Parathyroid adenoma (tissue), 2 donors: ENCODE results near the gene SLC9A9.

ENCODE experiments used
- H2AFZ ChIP-seq: fragments of 300-600 bp; sonication (generic); one replicate; pipeline ENCODE4 v1.7.0; 2017; ENCODE audit warnings: antibody characterized with exemption, mild to moderate bottlenecking
- H3K27ac ChIP-seq: fragments of 300-600 bp; sonication (generic); one replicate; pipeline ENCODE4 v1.7.0; 2017
- H3K27me3 ChIP-seq: fragments of 300-600 bp; sonication (generic); one replicate; pipeline ENCODE4 v1.7.0; 2017; ENCODE audit warnings: low read length; ENCODE audit not compliant: control insufficient read depth, insufficient read depth
- H3K36me3 ChIP-seq: fragments of 300-600 bp; sonication (generic); one replicate; pipeline ENCODE4 v1.7.0; 2017; ENCODE audit warnings: low read length; ENCODE audit not compliant: control insufficient read depth, insufficient read depth
- H3K4me1 ChIP-seq: fragments of 300-600 bp; sonication (generic); one replicate; pipeline ENCODE4 v1.7.0; 2017; ENCODE audit warnings: control low read depth
- H3K4me2 ChIP-seq: fragments of 300-600 bp; sonication (generic); one replicate; pipeline ENCODE4 v1.7.0; 2017; ENCODE audit warnings: low read length
- H3K4me3 ChIP-seq: fragments of 300-600 bp; sonication (generic); one replicate; pipeline ENCODE4 v1.7.0; 2017; ENCODE audit warnings: low read depth, low read length
- H3K79me2 ChIP-seq: fragments of 300-600 bp; sonication (generic); one replicate; pipeline ENCODE4 v1.7.0; 2017; ENCODE audit warnings: control low read depth
- H3K9ac ChIP-seq: fragments of 300-600 bp; sonication (generic); one replicate; pipeline ENCODE4 v1.7.0; 2017; ENCODE audit warnings: mild to moderate bottlenecking
- H3K9me3 ChIP-seq: fragments of 300-600 bp; sonication (generic); one replicate; pipeline ENCODE4 v1.7.0; 2017; ENCODE audit warnings: low read length; ENCODE audit not compliant: control insufficient read depth
- CTCF ChIP-seq: fragments of 300-600 bp; sonication (generic); IDR thresholded peaks from one replicate; pipeline ENCODE4 v1.7.0; 2017; ENCODE audit warnings: antibody characterized with exemption, mild to moderate bottlenecking
- donor health status: primary hyperparathyroidism.

SLC9A9 gene

DNA sequence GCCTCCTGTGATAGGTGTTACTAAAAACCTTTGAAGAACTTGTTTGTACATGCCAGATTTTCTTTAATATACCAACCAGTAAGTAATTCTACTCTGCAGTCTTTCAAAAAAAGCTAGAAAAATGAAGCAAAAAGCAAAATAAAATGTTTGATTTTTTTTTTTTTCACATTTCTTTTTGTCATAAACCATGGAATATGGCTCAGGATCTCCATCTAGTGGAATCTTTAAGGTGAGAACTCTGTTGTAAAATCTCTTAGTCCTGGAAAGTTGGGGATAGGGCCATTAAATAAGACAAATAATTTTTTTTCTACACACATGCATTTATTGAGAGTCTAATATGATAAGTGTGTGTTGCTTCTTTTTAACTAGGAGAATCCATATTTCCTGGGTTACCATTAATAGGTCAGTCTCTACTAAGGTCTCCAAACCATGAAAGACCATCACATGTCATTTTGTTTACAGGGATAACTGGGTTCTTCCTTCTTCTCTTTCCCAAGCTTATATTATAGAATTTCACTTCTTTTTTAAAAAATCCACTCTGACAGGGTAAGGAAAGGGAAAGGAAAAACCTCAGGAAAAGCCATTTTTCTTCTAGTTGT, 84.6 kb downstream of the SLC9A9 start:
- H3K4me2 ChIP-seq = no peak overlapping the region
- no peaks in the 10 kb centered on the region for H3K27me3 ChIP-seq
- no peak overlapping the region for H3K9ac ChIP-seq
- H3K27ac ChIP-seq = no peak overlapping the region
- H3K4me1 ChIP-seq = no peaks in the 10 kb centered on the region
- no peak for TF ChIP-seq CTCF
- no peak overlapping the region for H3K4me3 ChIP-seq
- no peaks in the 10 kb centered on the region for H3K36me3 ChIP-seq
- H3K79me2 ChIP-seq = no peaks in the 10 kb centered on the region
- H2AFZ ChIP-seq = no peak overlapping the region
- H3K9me3 ChIP-seq = no peaks in the 10 kb centered on the region

DNA sequence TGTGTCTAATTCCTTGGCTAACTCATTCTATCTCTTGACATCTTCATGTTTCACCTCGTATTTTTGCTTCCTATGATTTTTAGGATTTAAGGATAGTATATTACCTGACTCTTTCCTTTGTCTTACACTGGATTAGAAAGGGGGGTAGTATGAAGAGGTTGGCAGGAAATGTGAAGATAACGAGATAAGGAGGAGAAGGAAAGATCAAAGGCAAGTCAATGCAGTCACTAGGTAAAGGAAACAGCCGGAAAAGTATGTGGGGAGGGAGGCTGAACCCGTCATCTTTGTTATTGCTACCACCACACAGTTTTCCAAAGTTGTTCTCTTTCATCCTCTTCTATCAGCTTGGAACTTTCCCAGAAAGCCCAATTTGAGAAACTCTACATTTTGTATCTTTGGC, 90.6 kb downstream of the SLC9A9 start:
- Histone ChIP-seq H3K4me3 (no peak overlapping the region), H3K4me1 (no peaks in the 10 kb centered on the region), H3K27ac (no peak overlapping the region), H3K4me2 (no peak overlapping the region), H3K9me3 (no peaks in the 10 kb centered on the region), H3K27me3 (no peaks in the 10 kb centered on the region), H3K9ac (no peak overlapping the region), H3K36me3 (no peaks in the 10 kb centered on the region), H3K79me2 (no peaks in the 10 kb centered on the region), H2AFZ (no peak overlapping the region)
- TF ChIP-seq CTCF = no peak

- H3K79me2 ChIP-seq = no peaks in the 10 kb centered on the region
- H3K4me3 ChIP-seq = no peak overlapping the region
- H2AFZ ChIP-seq = no peak overlapping the region
- H3K4me1 ChIP-seq = no peaks in the 10 kb centered on the region
- H3K36me3 ChIP-seq = no peaks in the 10 kb centered on the region
- no peak overlapping the region for H3K9ac ChIP-seq
- H3K4me2 ChIP-seq = no peak overlapping the region
- H3K27me3 ChIP-seq = no peaks in the 10 kb centered on the region
- H3K9me3 ChIP-seq = no peaks in the 10 kb centered on the region
- no peak for TF ChIP-seq CTCF
- H3K27ac ChIP-seq = no peak overlapping the region
Observed at GRCh38 chr3:143755978-143756377, 92.3 kb downstream of the SLC9A9 start.

GRCh38 chr3:143754090-143754489, 94.2 kb downstream of the SLC9A9 start:
- no peaks in the 10 kb centered on the region for H3K79me2 ChIP-seq
- TF ChIP-seq CTCF = no peak
- no peaks in the 10 kb centered on the region for H3K36me3 ChIP-seq
- no peak overlapping the region for H3K9ac ChIP-seq
- no peak overlapping the region for H3K4me3 ChIP-seq
- no peak overlapping the region for H2AFZ ChIP-seq
- no peak overlapping the region for H3K27ac ChIP-seq
- no peaks in the 10 kb centered on the region for H3K27me3 ChIP-seq
- no peak overlapping the region for H3K4me2 ChIP-seq
- no peaks in the 10 kb centered on the region for H3K9me3 ChIP-seq
- no peaks in the 10 kb centered on the region for H3K4me1 ChIP-seq

DNA sequence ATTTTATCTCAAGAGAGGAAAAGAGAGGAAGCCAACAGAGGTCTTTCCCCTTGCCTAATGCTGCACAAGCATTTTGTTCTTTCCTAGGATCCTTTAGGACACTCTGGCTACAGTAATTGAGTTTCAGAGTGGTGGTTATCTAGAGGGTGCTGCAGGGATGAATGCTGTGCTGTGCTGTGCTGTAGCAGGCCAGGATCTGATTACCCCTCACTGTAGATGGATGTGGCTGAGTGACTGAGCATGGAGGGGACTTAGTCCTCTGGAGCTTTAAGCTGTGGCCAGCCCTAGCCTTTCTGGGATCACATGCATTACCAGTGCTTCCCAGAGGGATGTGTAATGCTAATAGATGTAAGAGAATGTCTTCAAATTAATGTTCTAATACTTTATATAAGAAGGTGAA, 94.8 kb downstream of the SLC9A9 start:
- H2AFZ ChIP-seq = no peak overlapping the region
- H3K9ac ChIP-seq = no peak overlapping the region
- no peak overlapping the region for H3K4me2 ChIP-seq
- no peak overlapping the region for H3K4me3 ChIP-seq
- no peak for TF ChIP-seq CTCF
- no peaks in the 10 kb centered on the region for H3K27me3 ChIP-seq
- H3K36me3 ChIP-seq = no peaks in the 10 kb centered on the region
- no peaks in the 10 kb centered on the region for H3K4me1 ChIP-seq
- no peaks in the 10 kb centered on the region for H3K79me2 ChIP-seq
- H3K9me3 ChIP-seq = no peaks in the 10 kb centered on the region
- no peak overlapping the region for H3K27ac ChIP-seq
